ENCODE data around the gene SYNE2.
"Not testable (repeated sequence)": the region's sequence is repeated elsewhere in the genome, so short reads cannot be mapped to it uniquely, and the experiment has no call there.

The SYNE2 gene

GRCh38 chr14:63869940-63870752 is 17.3 kb downstream of the SYNE2 start:
- FAIRE-seq; DNase-seq (ENCODE audit: low spot score): not testable (repeated sequence)

- not testable (repeated sequence) for DNase-seq (ENCODE audit: low spot score); FAIRE-seq
Observed at GRCh38 chr14:63870753-63871037, 17.9 kb downstream of the SYNE2 start.

GRCh38 chr14:63874223-63874622 is 21.4 kb downstream of the SYNE2 start:
- DNase-seq (ENCODE audit: low spot score) (no peak), FAIRE-seq (no peak)

- DNase-seq (ENCODE audit: low spot score) (no peak), FAIRE-seq (no peak)
Observed at GRCh38 chr14:63875311-63875710, 22.5 kb downstream of the SYNE2 start.

- no peak for DNase-seq (ENCODE audit: low spot score)
- FAIRE-seq: no peak
Observed at GRCh38 chr14:63877550-63877939, 24.7 kb downstream of the SYNE2 start.

GRCh38 chr14:63878052-63878451 is 25.2 kb downstream of the SYNE2 start:
- FAIRE-seq (no peak), DNase-seq (ENCODE audit: low spot score) (no peak)

- FAIRE-seq: no peak
Observed at GRCh38 chr14:63878792-63879191, 26.0 kb downstream of the SYNE2 start.

GRCh38 chr14:63881926-63882325 is 29.1 kb downstream of the SYNE2 start:
- no peak for FAIRE-seq
- DNase-seq (ENCODE audit: low spot score): no peak

More at GRCh38 chr14:63878792-63879191, 26.0 kb downstream of the SYNE2 start:
- DNase-seq (ENCODE audit: low spot score): no peak

GRCh38 chr14:63887899-63888298 is 35.1 kb downstream of the SYNE2 start:
- FAIRE-seq: no peak
- no peak for DNase-seq (ENCODE audit: low spot score)

- no peak for FAIRE-seq
- DNase-seq (ENCODE audit: low spot score): no peak
Observed at GRCh38 chr14:63890553-63890952, 37.7 kb downstream of the SYNE2 start.

- no peak for FAIRE-seq
- DNase-seq (ENCODE audit: low spot score): no peak
Observed at GRCh38 chr14:63891148-63891975, 38.6 kb downstream of the SYNE2 start.

GRCh38 chr14:63892265-63892664 is 39.5 kb downstream of the SYNE2 start:
- FAIRE-seq (no peak), DNase-seq (ENCODE audit: low spot score) (no peak)

GRCh38 chr14:63893701-63894458 is 41.1 kb downstream of the SYNE2 start:
- peak; percentile 5 for DNase-seq (ENCODE audit: low spot score)
- peak; percentile 60 for FAIRE-seq

- DNase-seq (ENCODE audit: low spot score) (no peak), FAIRE-seq (no peak)
Observed at GRCh38 chr14:63895510-63895909, 42.7 kb downstream of the SYNE2 start.

GRCh38 chr14:63896278-63896720 is 43.5 kb downstream of the SYNE2 start:
- DNase-seq (ENCODE audit: low spot score): peak; percentile 46
- peak; percentile 59 for FAIRE-seq

- no peak for FAIRE-seq
- DNase-seq (ENCODE audit: low spot score): no peak
Observed at GRCh38 chr14:63897721-63898163, 44.9 kb downstream of the SYNE2 start.

- FAIRE-seq (no peak), DNase-seq (ENCODE audit: low spot score) (no peak)
Observed at GRCh38 chr14:63899953-63900352, 47.1 kb downstream of the SYNE2 start.

GRCh38 chr14:63901434-63902085 is 48.8 kb downstream of the SYNE2 start:
- no peak for FAIRE-seq
- no peak for DNase-seq (ENCODE audit: low spot score)

GRCh38 chr14:63902375-63902976 is 49.7 kb downstream of the SYNE2 start:
- no peak for DNase-seq (ENCODE audit: low spot score)
- no peak for FAIRE-seq

GRCh38 chr14:63904724-63905123 is 51.9 kb downstream of the SYNE2 start:
- DNase-seq (ENCODE audit: low spot score) (no peak), FAIRE-seq (no peak)

GRCh38 chr14:63905370-63905769 is 52.6 kb downstream of the SYNE2 start:
- no peak for DNase-seq (ENCODE audit: low spot score)
- FAIRE-seq: no peak
